D721Med (cell line): ENCODE results near the gene C1orf94.

Experiments
- DNase-seq: peaks from one replicate; pipeline ENCODE4 v3.0.0; 2011; ENCODE audit warnings: low spot score; ENCODE audit not compliant: insufficient read length
- FAIRE-seq: peaks from 2 replicates; lab custom pipeline; 2011; peaks lifted over from hg19 to GRCh38; lab: Jason Lieb, UNC
- TF ChIP-seq, protein P1 (sequence below): IDR thresholded peaks from 2 replicates; pipeline ENCODE4 v1.5.1; 2012; ENCODE audit warnings: mild to moderate bottlenecking, control low read depth; ENCODE audit not compliant: insufficient read depth; ENCODE audit errors: missing control alignments

The C1orf94 gene, protein sequence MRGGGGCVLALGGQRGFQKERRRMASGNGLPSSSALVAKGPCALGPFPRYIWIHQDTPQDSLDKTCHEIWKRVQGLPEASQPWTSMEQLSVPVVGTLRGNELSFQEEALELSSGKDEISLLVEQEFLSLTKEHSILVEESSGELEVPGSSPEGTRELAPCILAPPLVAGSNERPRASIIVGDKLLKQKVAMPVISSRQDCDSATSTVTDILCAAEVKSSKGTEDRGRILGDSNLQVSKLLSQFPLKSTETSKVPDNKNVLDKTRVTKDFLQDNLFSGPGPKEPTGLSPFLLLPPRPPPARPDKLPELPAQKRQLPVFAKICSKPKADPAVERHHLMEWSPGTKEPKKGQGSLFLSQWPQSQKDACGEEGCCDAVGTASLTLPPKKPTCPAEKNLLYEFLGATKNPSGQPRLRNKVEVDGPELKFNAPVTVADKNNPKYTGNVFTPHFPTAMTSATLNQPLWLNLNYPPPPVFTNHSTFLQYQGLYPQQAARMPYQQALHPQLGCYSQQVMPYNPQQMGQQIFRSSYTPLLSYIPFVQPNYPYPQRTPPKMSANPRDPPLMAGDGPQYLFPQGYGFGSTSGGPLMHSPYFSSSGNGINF

DNA sequence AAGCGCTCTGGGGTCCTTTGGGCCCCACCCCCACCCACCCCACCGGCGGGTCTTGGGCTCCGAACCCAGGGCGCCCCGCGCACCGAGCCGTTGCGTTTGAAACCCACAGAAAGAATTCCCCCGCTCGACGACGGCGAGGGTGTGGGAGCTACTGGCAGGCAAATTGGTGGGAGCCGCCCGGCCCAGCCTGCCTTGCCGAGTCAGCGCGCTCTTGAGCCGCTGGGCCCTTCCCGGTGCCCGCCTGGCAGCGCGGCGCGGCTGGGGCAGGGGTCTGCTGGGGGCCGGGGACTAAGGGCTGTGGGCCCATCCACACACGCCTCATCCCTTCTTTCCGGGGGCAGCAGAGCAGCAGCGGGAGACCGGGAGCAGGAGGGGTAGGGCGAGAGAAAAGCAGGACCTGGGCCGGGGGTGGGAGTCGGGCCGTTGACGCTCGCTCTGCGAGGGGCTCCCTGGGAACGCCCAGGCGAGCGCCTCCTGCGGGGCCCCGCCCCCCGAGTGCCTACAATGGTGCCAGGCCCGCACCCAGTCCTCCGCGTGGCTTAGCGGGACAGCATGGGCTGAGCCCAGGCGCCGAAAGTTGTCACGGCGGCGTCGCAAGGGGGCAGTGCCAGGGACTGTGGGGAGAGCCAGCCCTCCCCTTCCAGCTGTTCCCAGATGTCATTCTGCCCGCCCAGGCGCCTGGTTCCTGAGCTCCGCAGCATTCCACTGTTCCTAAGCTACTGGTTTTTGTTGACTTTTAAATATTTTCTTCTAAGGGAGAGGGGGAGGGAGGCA, at the start of gene C1orf94:
Gene C1orf94 (plus strand): TSS at position 78 of the 774 bp plus-strand sequence. CDS start 883 bp downstream, outside the sequence.
- DNase-seq = no peak
- TF ChIP-seq, protein P1, sequence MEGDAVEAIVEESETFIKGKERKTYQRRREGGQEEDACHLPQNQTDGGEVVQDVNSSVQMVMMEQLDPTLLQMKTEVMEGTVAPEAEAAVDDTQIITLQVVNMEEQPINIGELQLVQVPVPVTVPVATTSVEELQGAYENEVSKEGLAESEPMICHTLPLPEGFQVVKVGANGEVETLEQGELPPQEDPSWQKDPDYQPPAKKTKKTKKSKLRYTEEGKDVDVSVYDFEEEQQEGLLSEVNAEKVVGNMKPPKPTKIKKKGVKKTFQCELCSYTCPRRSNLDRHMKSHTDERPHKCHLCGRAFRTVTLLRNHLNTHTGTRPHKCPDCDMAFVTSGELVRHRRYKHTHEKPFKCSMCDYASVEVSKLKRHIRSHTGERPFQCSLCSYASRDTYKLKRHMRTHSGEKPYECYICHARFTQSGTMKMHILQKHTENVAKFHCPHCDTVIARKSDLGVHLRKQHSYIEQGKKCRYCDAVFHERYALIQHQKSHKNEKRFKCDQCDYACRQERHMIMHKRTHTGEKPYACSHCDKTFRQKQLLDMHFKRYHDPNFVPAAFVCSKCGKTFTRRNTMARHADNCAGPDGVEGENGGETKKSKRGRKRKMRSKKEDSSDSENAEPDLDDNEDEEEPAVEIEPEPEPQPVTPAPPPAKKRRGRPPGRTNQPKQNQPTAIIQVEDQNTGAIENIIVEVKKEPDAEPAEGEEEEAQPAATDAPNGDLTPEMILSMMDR = no peak
- FAIRE-seq = no peak

DNA sequence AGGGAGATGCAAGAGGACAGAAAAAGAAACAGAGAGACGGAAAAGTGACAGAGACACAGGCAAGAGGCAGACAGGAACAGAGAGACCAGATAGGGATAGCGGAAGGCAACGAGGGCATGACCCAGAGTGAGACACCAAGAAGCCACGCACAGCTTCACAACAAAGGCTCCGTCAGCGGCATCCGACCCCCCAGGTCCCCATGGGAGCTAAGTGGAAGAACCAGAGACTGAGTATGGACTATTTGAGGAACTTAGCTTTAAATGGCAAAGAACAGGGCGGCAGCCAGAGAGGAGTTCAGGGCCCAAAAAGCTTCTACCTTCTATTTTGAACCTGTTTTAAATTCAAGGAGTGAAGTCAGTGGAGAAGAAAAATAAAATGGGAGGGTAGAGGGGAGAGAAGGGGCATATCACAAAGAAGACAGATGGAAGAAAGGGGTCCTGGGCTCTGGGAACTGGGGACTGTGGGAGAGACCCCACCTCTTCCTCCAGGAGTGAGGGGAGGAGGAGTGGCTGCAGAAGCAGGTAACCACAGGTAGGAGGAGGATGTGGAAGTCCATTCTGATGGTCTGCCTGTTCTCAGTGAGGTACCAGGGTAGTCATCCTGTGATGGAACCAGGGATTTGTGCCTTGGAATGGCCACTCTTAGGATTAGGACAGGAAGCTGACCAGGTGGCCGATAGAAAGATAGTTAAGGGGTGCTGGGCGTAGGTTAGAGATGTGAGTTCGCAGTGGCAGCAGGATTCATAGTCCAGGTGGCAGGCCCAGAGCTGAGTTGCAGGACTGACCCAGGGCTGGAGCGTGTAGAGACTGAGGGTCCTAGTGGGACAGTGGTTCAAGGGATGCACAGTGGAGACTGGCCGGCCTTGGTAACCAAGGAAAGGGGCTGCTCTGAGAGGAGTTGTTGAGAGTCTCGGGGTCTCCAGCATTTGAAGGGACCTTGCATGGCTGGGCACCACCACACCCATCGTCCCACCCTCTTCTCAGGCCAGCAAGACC, 49.4 kb upstream of the C1orf94 start:
- TF ChIP-seq, protein P1 = no peak
- DNase-seq (no peak), FAIRE-seq (no peak)

DNA sequence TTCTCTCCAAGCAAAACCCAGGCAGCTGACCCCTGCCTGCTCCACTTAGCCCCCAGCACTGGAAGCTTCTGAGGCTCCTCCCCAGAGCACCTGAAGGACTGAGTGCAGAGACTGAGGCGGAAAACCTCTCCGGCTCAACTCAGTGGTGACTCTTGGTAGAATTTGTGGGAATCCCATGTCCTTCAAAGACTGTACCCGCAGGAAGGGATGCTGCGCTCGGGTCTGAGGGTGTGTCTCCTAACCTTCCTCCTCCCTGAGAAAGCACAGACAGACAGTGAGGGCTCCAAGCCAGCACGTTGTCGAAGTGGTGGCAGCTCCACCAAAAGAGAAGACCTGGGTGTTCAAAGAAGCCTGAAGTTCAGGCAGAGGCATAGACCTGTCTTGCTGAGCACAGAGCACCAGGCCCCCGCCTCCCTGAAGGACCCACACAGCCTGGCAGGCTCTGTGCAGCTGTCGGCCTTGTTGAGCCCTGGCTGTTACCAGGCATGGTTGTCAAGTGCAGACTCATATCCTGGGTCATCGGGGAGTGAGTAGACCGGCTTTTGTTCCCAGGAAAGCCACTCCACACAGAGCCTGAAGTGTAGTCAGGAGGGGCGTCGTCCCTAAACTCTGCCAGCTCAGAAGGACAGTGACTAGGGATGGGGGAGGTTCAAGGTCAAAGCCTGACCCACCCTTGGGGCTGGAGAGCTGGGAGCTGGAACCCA, 48.4 kb upstream of the C1orf94 start:
- DNase-seq = no peak
- TF ChIP-seq, protein P1 = no peak
- FAIRE-seq = no peak

DNA sequence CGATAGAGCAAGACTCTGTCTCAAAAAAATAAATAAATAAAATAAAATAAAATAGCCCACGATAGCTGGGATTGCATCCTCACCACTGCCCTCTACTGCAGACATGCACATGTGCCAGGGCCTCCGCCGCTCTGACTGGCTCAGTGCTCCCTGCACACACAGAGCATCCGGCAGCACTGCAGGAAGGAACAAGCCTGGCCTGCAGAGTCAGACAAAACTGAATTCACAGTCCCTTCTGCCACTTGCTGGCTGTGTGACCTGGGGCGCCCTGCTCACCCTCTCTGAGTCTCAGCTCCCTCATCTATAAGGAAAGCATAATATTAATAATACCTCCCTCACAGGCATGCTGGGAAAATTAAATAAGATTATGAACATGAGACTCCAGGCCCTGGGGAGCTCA, 47.1 kb upstream of the C1orf94 start:
- DNase-seq = no peak
- FAIRE-seq = no peak
- TF ChIP-seq, protein P1 = no peak

DNA sequence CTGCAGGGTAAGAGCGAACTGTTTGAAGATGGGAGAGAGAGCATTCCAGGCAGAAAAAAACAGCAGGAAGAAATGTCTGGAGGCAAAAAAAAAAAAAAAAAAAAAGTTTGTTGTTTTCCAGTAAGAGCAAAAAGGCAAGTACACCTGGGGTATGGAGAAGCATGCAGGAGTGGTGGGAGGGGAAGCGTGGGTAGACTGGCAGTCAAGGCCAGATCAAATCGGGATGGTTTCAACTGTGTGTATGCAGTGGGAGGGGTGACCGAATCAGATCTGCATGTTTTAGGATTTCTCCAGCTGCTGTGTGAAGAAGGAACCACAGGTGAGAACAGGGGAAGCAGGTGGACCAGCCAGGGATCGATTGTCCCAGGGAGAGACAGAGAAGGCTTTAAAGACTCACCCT, 46.4 kb upstream of the C1orf94 start:
- no peak for DNase-seq
- TF ChIP-seq, protein P1 = no peak
- FAIRE-seq = no peak
